Progenitor cell of endocrine pancreas (in vitro differentiated cells): ENCODE results near the gene DPF3. TPM values are rescaled to one million over a fixed set of nuclear protein-coding genes. Genes with fewer than 3 reads are reported as not detected.

ENCODE experiments used
- DNase-seq: peaks from one replicate; pipeline ENCODE4 v3.0.0; 2021; ENCODE audit warnings: low spot score; ENCODE audit not compliant: unreplicated experiment
- H3K27ac Mint-ChIP-seq: 2 replicates; pipeline ENCODE4 v1.8.0; 2021; ENCODE audit warnings: mild to moderate bottlenecking, moderate library complexity, mixed read lengths
- H3K27me3 Mint-ChIP-seq: 2 replicates; pipeline ENCODE4 v1.8.0; 2021; ENCODE audit warnings: mixed read lengths
- H3K36me3 Mint-ChIP-seq: 2 replicates; pipeline ENCODE4 v1.8.0; 2022; ENCODE audit warnings: mixed read lengths; ENCODE audit not compliant: insufficient read depth
- H3K4me1 Mint-ChIP-seq: 2 replicates; pipeline ENCODE4 v1.8.0; 2021; ENCODE audit warnings: low read depth, mixed read lengths
- H3K4me3 Mint-ChIP-seq: 2 replicates; pipeline ENCODE4 v1.8.0; 2021; ENCODE audit warnings: low read depth, mild to moderate bottlenecking, moderate library complexity, mixed read lengths
- H3K9me3 Mint-ChIP-seq: 2 replicates; pipeline ENCODE4 v1.8.0; 2021; ENCODE audit warnings: low read depth, mixed read lengths
- CTCF ChIP-seq: fragments of 200-600 bp; sonication (generic); IDR thresholded peaks from one replicate; pipeline ENCODE4 v1.5.0; 2021; ENCODE audit warnings: antibody characterized with exemption, mild to moderate bottlenecking; ENCODE audit not compliant: unreplicated experiment
- total RNA-seq: library from RNA; stranded (reverse); gene quantifications from 2 replicates; pipeline ENCODE4 v1.2.1, GENCODE V29; 2021

Gene DPF3
- total RNA-seq, 1 donor from 2014 or later: 2.2 TPM

- Mint-ChIP-seq H3K4me1 (no peaks in the 10 kb centered on the region), H3K27me3 (peaks cover 15% of the 10 kb centered on the region), H3K4me3 (no peak overlapping the region), H3K36me3 (no peaks in the 10 kb centered on the region), H3K27ac (no peak overlapping the region), H3K9me3 (no peaks in the 10 kb centered on the region)
- TF ChIP-seq CTCF: no peak
- peak; percentile 18 for DNase-seq
These were observed 201.2 kb downstream of the DPF3 start for GRCh38 chr14:72692696-72693095.

DNA sequence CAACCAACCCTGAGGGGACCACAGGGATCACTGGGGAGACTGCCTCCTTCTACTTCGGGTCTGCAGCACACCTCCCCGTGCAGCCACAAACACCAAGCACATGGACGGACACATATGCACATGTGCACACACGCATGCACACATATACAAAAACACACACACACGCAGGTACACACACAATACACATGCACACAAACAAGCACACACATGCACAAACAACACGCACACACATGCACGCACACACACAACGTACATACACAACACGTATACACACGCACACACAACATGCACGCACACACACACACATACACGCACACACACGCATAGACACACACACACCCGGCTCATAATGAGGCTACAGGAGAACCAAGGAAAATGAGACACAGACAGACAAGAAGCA, 203.6 kb downstream of the DPF3 start:
- TF ChIP-seq CTCF: no peak
- no peaks in the 10 kb centered on the region for H3K36me3 Mint-ChIP-seq
- H3K4me1 Mint-ChIP-seq: no peaks in the 10 kb centered on the region
- H3K27ac Mint-ChIP-seq: no peak overlapping the region
- peaks cover 2% of the 10 kb centered on the region for H3K9me3 Mint-ChIP-seq
- peaks cover 19% of the 10 kb centered on the region for H3K27me3 Mint-ChIP-seq
- H3K4me3 Mint-ChIP-seq: no peak overlapping the region
- DNase-seq: no peak

- Mint-ChIP-seq H3K9me3 (peaks cover 4% of the 10 kb centered on the region), H3K4me3 (no peak overlapping the region), H3K36me3 (no peaks in the 10 kb centered on the region), H3K27me3 (peaks cover 19% of the 10 kb centered on the region), H3K4me1 (no peaks in the 10 kb centered on the region), H3K27ac (no peak overlapping the region)
- no peak for DNase-seq
- TF ChIP-seq CTCF: no peak
These were observed 204.8 kb downstream of the DPF3 start for GRCh38 chr14:72688990-72689671.

GRCh38 chr14:72686832-72687231, 207.1 kb downstream of the DPF3 start:
- H3K4me3 Mint-ChIP-seq: no peak overlapping the region
- no peaks in the 10 kb centered on the region for H3K4me1 Mint-ChIP-seq
- no peak overlapping the region for H3K27ac Mint-ChIP-seq
- DNase-seq: no peak
- peaks cover 4% of the 10 kb centered on the region for H3K9me3 Mint-ChIP-seq
- peaks cover 21% of the 10 kb centered on the region for H3K27me3 Mint-ChIP-seq
- no peaks in the 10 kb centered on the region for H3K36me3 Mint-ChIP-seq
- no peak for TF ChIP-seq CTCF

DNA sequence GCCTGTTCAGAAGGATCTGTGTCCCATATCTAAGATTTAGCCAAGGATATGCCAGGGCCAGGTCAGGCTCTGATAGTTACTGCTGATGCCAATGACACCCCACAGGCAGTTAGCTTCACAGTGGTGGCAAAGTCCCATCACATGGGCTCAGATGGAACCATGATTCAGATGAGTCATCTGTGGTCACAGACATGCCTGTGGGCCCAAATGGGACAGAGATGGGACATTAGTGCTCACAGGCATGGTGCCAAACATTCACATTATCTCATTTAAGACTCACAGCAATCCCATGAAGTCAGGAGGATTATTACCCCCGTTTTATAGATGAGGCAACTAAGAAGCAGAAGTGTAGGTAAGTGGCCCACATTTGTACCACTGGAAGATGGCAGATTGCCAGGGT, 207.8 kb downstream of the DPF3 start:
- Mint-ChIP-seq H3K4me3 (no peak overlapping the region), H3K4me1 (no peaks in the 10 kb centered on the region), H3K36me3 (no peaks in the 10 kb centered on the region), H3K9me3 (peaks cover 4% of the 10 kb centered on the region), H3K27ac (no peak overlapping the region), H3K27me3 (peaks cover 21% of the 10 kb centered on the region)
- no peak for TF ChIP-seq CTCF
- DNase-seq: no peak
